Ishikawa (cell line): ENCODE results near the gene PPP1R18.

ENCODE experiments used
- CEBPB ChIP-seq: IDR thresholded peaks from 2 replicates; pipeline ENCODE4 v1.6.1; 2012
- CREB1 ChIP-seq: IDR thresholded peaks from 2 replicates; pipeline ENCODE4 v1.6.1; 2012; ENCODE audit warnings: low read depth
- EGR1 ChIP-seq: IDR thresholded peaks from 2 replicates; pipeline ENCODE4 v1.6.1; 2012
- EP300 ChIP-seq: IDR thresholded peaks from 2 replicates; pipeline ENCODE4 v1.6.1; 2012; ENCODE audit warnings: borderline replicate concordance
- FOXM1 ChIP-seq: IDR thresholded peaks from 2 replicates; pipeline ENCODE4 v1.6.1; 2012; ENCODE audit warnings: low read depth, borderline replicate concordance
- MAX ChIP-seq: IDR thresholded peaks from 2 replicates; pipeline ENCODE4 v1.6.1; 2012
- NFIC ChIP-seq: IDR thresholded peaks from 2 replicates; pipeline ENCODE4 v1.6.1; 2012
- RAD21 ChIP-seq: IDR thresholded peaks from 2 replicates; pipeline ENCODE4 v1.6.1; 2012; ENCODE audit warnings: low read depth
- TAF1 ChIP-seq: IDR thresholded peaks from 2 replicates; pipeline ENCODE4 v1.6.1; 2012; ENCODE audit warnings: low read depth, mild to moderate bottlenecking
- TCF12 ChIP-seq: IDR thresholded peaks from 2 replicates; pipeline ENCODE4 v1.6.1; 2012; ENCODE audit warnings: low read depth
- TEAD4 ChIP-seq: IDR thresholded peaks from 2 replicates; pipeline ENCODE4 v1.6.1; 2012
- YY1 ChIP-seq: IDR thresholded peaks from 2 replicates; pipeline ENCODE4 v1.6.1; 2012; ENCODE audit warnings: low read depth
- ZBTB7A ChIP-seq: IDR thresholded peaks from 2 replicates; pipeline ENCODE4 v1.6.1; 2012; ENCODE audit warnings: low read depth
- TF ChIP-seq, protein P1 (sequence below): IDR thresholded peaks from 2 replicates; pipeline ENCODE4 v1.6.1; 2012
- TF ChIP-seq, protein P2 (sequence below): IDR thresholded peaks from 2 replicates; pipeline ENCODE4 v1.6.1; 2012; ENCODE audit warnings: low read depth, mild to moderate bottlenecking

PPP1R18 gene

GRCh38 chr6:30716879-30717128, 30.4 kb upstream of the PPP1R18 start:
- TF ChIP-seq RAD21 (no peak), EGR1 (no peak), FOXM1 (no peak), TCF12 (no peak), EP300 (no peak), CEBPB (no peak), ZBTB7A (no peak), TEAD4 (no peak)
- TF ChIP-seq, protein P1, sequence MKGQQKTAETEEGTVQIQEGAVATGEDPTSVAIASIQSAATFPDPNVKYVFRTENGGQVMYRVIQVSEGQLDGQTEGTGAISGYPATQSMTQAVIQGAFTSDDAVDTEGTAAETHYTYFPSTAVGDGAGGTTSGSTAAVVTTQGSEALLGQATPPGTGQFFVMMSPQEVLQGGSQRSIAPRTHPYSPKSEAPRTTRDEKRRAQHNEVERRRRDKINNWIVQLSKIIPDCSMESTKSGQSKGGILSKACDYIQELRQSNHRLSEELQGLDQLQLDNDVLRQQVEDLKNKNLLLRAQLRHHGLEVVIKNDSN, result no peak

DNA sequence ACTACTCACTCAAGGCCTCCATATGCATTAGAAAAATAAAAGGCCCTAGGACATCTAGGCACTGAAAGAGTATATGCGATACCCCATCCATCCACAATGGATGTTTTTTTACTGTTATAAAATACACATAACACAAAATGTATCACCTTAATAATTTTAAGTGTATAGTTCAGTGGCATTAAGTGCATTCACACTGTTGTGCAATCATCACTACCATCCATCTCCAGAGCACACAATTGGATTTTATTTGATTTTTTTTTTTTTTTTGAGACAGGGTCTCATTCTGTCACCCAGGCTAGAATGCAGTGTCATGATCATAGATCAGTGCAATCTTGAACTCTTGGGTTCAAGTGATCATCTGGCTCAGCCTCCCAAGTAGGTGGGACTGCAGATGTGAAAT, 27.8 kb upstream of the PPP1R18 start:
- TF ChIP-seq TAF1 (no peak), TCF12 (no peak)
- TF ChIP-seq, protein P1, result no peak

GRCh38 chr6:30712441-30712945, 26.0 kb upstream of the PPP1R18 start:
- TF ChIP-seq MAX (no peak), YY1 (no peak), FOXM1 (no peak), RAD21 (no peak), ZBTB7A (no peak), TCF12 (no peak), NFIC (no peak), EGR1 (no peak), TEAD4 (no peak), CEBPB (no peak), CREB1 (no peak), EP300 (no peak), TAF1 (no peak)
- TF ChIP-seq, protein P1, result no peak
- TF ChIP-seq, protein P2, sequence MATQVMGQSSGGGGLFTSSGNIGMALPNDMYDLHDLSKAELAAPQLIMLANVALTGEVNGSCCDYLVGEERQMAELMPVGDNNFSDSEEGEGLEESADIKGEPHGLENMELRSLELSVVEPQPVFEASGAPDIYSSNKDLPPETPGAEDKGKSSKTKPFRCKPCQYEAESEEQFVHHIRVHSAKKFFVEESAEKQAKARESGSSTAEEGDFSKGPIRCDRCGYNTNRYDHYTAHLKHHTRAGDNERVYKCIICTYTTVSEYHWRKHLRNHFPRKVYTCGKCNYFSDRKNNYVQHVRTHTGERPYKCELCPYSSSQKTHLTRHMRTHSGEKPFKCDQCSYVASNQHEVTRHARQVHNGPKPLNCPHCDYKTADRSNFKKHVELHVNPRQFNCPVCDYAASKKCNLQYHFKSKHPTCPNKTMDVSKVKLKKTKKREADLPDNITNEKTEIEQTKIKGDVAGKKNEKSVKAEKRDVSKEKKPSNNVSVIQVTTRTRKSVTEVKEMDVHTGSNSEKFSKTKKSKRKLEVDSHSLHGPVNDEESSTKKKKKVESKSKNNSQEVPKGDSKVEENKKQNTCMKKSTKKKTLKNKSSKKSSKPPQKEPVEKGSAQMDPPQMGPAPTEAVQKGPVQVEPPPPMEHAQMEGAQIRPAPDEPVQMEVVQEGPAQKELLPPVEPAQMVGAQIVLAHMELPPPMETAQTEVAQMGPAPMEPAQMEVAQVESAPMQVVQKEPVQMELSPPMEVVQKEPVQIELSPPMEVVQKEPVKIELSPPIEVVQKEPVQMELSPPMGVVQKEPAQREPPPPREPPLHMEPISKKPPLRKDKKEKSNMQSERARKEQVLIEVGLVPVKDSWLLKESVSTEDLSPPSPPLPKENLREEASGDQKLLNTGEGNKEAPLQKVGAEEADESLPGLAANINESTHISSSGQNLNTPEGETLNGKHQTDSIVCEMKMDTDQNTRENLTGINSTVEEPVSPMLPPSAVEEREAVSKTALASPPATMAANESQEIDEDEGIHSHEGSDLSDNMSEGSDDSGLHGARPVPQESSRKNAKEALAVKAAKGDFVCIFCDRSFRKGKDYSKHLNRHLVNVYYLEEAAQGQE, result no peak

DNA sequence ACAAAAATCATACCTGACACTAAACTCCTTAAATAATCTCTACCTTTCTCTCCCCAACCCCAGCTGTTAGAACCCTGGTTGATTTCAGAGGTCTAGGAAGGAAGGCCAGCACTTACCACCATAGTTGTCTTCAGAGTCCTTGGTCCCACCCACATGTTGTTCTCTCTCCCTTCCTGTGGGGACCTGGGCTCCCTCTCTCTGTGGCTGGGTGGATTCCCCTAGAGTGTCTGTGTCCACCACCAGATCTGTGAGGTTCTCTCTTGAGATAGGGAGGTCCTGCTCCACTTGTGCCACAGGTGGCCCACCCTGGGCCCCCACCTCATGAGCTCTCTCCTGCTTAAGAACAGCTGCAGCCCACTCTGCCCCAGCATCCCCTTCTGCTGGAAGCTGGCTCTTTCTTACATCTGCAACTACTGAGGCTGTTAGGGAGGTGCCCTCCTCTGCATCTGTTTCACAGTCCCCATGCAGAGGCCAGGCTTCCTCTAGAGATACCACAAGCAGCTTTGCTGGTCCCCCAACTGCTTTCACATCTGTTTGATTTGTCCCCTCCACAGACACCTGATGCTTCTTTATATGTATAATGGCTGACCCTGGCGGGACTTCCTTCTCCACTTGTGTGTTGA, 25.4 kb upstream of the PPP1R18 start:
- TF ChIP-seq CEBPB (no peak), TEAD4 (no peak), MAX (no peak), RAD21 (no peak), NFIC (no peak)
- TF ChIP-seq, protein P2, result no peak

DNA sequence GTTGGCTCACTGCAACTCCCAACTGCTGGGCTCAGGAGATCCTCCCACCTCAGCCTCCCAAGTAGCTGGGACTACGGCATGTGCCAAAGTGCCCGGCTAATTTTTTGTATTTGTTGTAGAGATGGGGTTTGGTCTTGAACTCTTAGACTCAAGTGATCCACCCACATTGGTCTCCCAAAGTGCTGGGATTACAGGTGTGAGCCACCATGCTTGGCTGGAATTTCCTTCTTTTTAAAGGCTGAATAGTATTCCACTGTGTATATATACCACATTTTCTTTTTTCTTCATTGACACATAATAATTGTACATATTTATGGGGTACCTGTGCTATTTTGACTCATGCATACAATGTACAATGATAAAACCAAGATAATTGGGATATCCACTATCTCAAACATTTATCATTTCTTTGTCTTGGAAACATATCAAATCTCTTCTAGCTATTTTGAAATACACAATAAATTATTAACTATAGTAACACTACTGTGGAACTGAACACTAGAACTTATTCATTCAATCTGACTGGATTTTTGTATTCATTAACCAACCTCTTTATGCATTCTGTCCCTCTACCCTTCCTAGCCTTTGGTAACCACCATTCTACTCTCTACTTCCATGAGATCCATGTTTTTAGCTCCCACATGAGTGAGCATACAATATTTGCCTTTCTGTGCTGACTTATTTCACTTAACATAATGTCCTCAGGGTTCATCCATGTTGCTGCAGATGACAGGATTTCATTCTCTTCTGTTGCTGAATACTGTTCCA, 22.8 kb upstream of the PPP1R18 start:
- TF ChIP-seq EP300 (no peak), TCF12 (no peak), CEBPB (no peak), NFIC (no peak), TEAD4 (no peak), TAF1 (no peak), FOXM1 (no peak), MAX (no peak), YY1 (no peak)
- TF ChIP-seq, protein P1, result no peak
